Stimulated activated CD4-positive, alpha-beta T cell treated with anti-CD3 and anti-CD28 coated beads, Interleukin-1b, Interleukin-23, amount 100 ng/mL, for 1 hour (primary cell): ENCODE results near the gene FOXK1.
"Not testable (repeated sequence)": the region's sequence is repeated elsewhere in the genome, so short reads cannot be mapped to it uniquely, and the experiment has no call there.

Source experiments
- DNase-seq, 2 donors: peaks; one replicate each; pipeline ENCODE4 v3.0.0-alpha.2; 2020; ENCODE audit warnings: low read depth in 2 of 2

FOXK1 gene

GRCh38 chr7:4785371-4785770 lies 103.3 kb downstream of the FOXK1 start:
- DNase-seq: no peak

GRCh38 chr7:4786015-4786414 lies 103.9 kb downstream of the FOXK1 start:
- DNase-seq: no peak

DNA sequence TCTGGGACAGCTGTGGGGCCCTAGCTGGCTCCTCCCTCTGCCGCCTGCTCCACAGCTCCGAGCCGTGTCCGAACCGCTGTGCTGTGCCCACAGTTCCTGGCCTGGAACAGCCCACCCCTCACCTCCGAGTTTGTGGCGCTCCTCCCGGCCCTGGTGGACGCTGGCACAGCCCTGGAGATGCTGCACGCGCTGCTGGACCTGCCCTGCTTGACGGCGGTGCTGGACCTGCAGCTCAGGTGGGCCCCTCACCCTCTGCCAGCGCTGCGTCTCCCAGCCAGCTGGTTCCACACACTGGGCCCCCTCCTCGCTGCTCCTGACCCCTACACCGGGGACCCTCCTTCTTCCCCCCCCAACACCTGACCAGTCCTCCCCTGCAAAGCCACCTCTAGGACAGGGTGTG lies 105.4 kb downstream of the FOXK1 start:
- DNase-seq: no peak

- DNase-seq: no peak
Observed at GRCh38 chr7:4787947-4788626, 106.0 kb downstream of the FOXK1 start.

GRCh38 chr7:4788627-4789189 lies 106.6 kb downstream of the FOXK1 start:
- DNase-seq: no peak

GRCh38 chr7:4789194-4790077 lies 107.3 kb downstream of the FOXK1 start:
- DNase-seq: no peak

GRCh38 chr7:4790078-4790465 lies 108.0 kb downstream of the FOXK1 start:
- no peak for DNase-seq

- DNase-seq: no peak
Observed at GRCh38 chr7:4790516-4790991, 108.5 kb downstream of the FOXK1 start.

GRCh38 chr7:4791101-4791737 lies 109.1 kb downstream of the FOXK1 start:
- no peak for DNase-seq

DNA sequence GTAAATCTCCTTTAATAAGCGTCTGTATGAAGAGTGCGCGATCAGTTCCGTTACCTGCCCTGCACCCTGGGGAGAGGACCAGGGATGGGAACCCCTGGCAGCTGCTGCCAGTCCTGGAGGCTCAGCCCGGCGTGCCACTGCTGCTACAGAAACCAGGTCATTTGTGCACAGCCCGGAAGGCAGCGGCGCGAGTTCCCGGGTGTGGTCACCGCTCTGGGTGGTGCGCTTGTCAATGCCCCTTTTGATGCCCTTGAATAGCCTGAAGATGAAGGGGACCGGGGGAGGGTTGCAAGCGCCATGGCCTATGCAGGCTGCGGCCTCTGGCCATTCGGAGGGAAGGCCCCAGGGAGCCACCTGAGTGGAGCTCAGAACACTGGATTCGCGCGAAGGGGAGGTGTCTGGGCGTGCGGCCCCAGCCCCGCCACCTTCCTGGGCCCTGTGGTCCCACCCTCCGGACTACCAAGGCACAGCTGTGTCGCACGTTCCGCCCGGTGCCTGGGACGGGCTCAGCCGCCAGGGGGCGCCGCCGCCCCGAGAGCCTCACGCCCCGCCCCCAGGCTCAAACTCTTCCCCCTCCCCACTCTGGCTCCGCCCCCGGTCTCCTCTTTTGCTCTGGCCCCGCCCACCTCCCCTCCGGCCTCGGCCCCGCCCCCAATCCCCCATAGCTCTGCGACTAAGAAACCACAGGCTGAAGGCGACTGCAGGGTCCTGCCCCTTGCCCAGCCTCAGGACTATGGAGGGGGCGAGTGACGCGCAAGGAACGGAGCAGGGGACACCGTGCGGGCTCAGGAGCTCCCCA lies 109.8 kb downstream of the FOXK1 start:
- DNase-seq: peak; percentile 54 to 73

DNA sequence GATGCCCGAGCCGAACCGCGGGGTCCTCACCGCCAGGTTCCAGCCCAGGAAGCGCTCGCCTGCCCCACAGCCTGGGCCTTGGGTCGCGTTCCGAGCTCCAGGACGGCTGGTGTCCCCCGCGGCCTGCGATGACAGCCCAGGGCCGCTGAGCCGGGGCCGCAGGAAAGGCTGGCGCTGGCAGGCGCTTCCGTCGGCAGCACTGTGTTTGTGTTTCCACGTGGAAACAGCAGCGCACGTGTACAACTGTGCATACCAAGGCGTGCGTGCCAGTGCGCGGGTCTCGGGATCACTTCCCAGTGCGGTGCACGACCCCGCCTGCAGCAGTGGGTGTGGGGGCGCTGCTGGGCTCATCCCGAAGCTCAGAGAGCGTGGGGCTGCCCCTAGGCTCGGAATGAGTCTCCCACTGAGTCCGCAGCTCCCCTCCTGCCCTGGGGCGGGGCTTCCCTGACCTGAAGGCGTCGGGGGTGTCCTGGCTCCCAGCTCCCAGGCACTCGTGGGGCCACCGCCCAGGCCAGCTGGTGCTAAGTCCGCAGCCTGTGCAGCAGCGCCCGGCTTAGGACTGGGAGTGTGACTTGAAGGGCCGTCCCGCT lies 110.5 kb downstream of the FOXK1 start:
- no peak for DNase-seq

DNA sequence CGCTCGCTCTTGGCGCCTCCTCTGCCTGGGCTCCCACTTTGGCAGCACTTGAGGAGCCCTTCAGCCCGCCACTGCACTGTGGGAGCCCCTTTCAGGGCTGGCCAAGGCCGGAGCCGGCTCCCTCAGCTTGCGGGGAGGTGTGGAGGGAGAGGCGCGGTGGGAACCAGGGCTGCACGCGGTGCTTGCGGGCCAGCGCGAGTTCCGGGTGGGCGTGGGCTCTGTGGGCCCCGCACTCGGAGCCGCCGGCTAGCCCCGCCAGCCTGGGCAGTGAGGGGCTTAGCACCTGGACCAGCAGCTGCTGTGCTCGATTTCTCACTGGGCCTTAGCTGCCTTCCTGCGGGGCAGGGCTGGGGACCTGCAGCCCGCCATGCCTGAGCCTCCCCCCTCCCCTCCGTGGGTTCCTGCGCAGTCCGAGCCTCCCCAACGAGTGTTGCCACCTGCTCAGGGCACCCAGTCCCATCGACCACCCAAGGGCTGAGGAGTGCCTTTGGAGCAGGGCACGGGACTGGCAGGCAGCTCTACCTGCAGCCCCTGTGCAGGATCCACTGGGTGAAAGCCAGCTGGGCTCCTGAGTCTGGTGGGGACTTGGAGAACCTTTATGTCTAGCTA lies 111.4 kb downstream of the FOXK1 start:
- DNase-seq: not testable (repeated sequence)

DNA sequence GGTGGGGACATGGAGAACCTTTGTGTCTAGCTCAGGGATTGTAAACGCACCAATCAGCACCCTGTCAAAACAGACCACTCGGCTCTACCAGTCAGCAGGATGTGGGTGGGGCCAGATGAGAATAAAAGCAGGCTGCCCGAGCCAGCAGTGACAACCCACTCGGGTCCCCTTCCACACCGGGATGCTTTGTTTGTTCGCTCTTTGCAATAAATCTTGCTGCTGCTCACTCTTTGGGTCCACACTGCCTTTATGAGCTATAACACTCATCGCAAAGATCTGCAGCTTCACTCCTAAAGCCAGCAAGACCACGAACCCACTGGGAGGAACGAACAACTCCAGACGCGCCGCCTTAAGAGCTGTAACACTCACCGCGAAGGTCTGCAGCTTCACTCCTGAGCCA lies 112.1 kb downstream of the FOXK1 start:
- DNase-seq: not testable (repeated sequence)

DNA sequence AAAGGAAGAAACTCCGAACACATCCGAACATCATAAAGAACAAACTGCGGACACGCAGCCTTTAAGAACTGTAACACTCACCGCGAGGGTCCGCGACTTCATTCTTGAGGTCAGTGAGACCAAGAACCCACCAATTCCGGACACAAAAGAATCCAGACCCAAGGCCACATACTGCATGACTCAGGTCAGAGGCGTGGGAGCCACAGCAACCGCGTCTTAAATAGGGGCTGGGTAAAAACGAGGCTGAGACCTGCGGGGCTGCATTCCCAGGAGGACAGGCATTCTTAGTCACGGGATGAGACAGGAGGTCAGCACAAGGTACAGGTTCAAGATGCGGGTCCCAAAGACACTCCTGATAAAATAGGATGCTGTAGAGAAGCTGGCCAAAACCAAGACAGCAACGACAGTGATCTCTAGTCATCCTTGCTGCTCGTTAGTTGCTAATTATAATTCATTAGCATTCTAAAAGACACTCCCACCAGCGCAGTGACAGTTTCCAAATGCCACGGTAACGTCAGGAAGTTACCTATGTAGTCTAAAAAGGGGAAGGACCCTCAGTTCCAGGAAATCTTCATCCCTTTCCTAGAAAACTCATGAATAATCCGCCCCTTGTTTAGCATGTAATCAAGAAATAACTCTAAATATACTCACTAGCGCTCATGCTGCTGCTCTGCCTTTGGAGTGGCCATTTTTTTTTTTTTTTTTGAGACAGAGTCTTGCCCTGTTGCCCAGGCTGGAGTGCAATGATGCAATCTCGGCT lies 112.7 kb downstream of the FOXK1 start:
- DNase-seq: no peak

- no peak for DNase-seq
Observed at GRCh38 chr7:4796453-4796852, 114.4 kb downstream of the FOXK1 start.

GRCh38 chr7:4797858-4798705 lies 116.0 kb downstream of the FOXK1 start:
- DNase-seq: peak in 1 of 2 donors; percentile 48

DNA sequence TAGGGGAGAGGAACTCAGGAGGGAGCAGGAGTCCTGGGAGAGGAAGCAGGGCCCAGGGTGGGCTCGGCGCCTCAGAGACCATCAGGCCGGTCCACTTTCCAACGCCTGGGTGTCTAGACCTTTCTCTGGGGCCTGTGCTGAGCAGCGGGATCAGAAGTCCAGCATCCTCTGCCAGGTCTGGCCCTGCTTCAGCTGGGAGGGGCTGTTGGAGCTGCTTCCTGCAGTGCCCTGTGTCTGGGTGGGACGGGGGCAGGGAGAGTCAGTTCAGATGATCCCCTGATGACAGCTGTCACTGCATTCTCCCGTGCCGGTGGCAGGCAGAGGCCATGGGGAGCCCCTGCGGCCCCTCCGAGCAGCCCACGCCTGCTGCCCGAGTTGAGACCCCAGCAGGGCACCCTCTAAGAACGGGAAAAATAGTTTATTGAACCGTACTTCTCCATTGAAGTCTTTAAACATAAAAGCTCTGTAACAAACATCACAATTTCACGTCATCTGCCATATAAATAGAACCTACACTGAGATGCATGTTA lies 116.7 kb downstream of the FOXK1 start:
- no peak for DNase-seq

DNA sequence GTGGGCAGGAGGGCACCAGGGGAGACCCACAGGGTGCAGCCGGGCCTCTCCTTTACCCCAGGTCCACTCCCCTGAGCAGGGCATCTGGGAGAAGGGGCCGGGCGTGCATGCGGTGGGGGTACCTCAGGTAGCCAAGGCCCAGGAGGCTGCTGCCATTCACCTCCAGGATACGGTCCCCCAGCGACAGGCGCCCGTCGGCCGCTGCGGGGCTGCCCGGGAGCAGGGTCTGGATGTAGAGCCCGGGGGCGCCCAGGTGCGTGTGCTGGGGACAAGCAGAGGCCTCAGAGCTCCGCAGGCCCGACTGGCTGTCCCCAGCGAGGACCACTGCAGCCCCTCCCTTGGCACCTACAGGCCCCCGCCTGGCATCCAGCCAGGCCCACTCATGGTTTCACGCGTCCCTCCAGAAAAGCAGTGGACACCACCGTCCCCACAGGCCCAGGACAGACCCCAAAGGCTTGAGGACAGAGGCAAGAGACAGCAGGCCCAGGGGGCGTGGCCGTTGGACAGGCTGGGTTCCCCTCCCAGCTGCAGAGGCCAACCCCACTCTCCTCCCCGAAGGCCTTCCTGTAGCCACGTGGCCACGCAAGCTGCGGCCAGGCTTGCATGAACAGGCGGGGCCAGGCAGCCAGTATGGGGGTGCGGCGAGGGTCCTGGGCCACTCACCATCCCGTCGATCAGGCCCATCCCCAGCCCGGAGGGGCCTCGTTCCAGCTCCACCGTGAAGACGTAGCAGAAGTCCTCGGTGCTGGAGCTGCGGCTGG lies 117.6 kb downstream of the FOXK1 start:
- DNase-seq: no peak
